DMS 273 (cell line): ENCODE data around the gene METTL9.
"Not testable (repeated sequence)": the region's sequence is repeated elsewhere in the genome, so short reads cannot be mapped to it uniquely, and the experiment has no call there.

ENCODE experiments used
- DNase-seq: peaks from one replicate; lab custom pipeline; 2025; ENCODE audit not compliant: unreplicated experiment; lab: John Stamatoyannopoulos, UW

Gene METTL9

DNA sequence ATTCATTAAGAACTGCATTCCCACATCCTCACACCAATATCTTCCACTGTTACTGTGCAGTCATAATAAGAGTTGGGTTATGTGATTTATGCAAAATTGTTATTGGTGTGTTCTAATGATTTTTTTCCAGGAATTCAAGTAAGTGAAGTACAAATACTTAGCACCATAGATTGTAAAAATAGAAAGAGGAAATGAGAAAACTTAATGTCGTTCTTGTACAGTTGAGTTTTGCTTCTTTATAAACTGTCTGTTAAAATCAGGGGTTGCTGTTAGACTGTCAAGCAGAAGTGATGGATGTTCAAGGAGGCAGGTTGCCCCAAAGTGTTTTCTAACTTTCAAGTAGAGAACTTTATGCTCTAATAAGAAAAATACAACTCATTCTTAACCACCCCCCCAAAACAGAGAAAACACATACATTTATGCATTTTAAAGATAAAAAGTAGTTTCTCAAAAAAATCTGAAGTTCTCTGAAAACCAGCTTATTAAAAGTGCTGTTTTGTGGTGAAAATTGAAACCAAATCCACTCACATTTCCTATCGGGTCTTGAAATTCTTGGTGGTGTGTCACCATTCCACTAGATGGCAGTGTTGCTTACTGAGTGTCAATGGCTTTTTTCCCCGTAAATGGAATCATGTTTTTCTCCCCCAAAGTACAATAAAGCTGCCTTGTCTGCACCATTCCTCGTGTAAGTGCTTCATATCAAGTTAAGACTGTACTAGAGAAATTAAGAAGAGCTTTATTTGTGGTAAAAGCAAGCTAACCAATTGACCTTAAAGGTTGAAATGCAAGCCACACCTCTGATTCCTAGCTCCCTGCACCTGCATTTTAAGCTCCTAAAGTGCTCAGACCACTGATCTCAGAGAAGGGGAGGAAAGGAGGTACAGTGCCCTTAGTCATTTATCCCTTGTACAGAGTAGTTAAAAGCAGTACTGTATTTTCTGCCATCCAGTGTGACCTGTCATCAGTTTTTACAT is 57.7 kb downstream of the METTL9 start:
- peak; percentile 73 for DNase-seq

DNA sequence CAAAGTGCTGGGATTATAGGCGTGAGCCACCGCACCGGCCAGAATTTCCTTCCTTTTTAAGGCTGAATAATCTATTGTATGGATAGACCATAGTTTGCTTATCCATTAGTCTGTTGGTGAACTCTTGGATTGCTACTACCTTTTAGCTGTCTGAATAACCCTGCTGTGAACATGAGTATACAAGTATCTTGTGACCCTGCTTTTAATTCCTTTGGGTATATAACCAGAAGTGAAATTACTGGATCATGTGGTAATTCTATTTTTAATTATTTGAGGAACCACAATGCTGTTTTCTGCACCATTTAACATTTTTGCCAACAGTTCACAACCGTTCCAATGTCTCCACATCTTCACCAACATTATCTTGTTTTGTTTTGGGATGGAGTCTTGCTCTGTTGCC is 59.7 kb downstream of the METTL9 start:
- no peak for DNase-seq

DNA sequence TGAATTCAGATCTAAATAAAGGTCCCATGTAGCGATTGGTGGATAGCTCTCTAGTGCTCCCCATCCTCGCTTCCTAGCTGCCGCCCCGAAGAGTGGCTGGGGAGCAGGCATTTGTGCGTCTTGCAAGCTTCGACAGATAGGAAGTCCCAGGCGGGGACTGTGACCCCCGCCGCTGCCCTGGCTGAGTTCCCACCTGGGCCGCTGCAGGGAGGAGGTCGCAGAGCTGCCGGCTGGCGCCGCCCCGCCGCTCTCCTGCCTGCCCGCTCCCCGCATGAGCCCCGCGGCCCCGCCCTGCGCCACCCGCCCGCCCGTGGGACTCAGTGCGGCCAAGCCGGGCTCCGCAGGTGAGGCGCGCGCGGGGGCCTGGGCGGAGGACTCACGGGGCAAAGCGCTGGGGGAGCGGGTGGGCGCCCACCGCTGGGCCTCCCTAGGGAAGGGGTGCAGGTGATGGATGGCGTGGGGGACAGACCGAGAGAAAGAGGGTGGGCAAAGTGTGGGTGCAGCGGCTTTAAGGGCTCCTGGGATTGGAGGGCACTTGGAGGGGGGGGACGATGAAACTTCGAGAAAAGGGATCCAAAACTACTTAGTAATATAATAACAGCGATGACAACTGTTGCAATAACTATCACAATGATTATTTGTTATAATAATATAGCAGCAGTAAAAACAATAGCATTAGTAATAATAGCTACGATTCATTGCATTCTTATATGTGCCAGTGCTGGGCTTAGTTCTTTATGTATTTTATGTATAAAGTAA is 64.7 kb downstream of the METTL9 start, which contains the start of gene OTOA:
OTOA (plus strand) TSS at position 80 of the 759 bp plus-strand sequence. CDS start 14,547 bp downstream, outside the sequence.
- peak; percentile 59 for DNase-seq

DNA sequence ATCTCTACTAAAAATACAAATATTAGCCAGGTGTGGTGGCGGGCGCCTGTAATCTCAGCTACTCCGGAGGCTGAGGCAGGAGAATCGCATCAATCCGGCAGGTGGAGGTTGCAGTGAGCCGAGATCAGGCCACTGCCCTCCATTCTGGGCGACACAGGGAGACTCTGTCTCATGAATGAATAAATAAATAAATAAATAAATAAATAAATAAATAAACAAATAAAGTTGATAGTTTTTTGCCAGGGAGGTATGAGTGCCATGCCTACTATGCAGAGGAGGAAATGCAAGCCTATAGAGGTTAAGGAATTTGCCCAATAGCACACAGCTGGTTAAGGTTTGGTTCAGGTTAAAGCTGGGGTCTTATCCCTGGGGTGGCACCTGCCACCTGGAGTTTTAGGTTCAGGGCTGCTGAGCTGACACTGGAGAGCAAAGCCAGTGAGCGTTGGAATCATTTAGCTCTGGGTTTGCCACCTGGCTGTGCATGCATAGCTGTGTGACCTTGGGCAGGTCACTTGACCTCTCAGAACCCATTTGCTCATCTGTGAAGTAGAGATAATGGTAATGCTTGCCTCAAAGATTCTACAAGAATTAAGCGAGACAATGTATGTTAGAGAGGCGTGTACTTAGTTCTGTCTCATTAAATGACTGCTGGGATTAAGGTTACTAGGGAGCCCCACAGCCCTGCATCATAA is 65.6 kb downstream of the METTL9 start:
- no peak for DNase-seq

DNA sequence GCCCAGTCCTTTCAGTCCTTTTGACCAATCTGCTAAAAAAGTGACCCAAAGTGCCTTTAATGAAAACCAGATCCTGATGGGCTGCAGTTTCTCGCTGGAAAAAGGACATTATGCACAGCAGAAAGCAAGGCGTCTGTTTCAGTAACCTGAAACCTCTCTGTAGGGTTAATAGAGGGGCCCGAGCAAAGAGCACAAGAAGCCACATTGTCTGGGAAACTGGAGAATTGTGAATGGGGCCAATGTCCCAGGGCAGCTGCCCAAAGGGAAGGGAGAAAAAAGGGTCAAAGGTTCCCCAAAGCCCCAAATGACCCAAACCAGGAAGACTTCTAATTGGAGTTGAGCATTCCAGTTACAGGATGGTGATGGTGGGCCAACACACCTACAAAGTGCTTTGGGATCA is 67.4 kb downstream of the METTL9 start:
- peak; percentile 32 for DNase-seq

DNA sequence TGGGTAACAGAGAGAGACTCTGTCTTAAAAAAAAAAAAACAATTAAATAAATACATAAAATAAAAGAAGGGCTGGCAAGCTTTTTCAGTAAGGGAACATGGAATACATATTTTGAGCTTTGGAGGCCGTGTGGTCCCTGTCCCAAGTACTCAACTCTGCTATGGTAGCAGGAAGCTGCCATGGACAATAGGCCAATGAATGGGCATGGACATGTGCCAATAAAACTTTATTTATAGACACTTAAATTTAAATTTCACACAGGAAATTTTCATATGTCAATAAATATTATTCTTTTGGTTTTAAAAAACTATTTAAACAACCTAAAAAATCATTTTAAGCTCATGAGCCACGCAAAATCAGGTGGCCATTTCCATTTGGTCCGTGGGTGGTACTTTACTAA is 68.2 kb downstream of the METTL9 start:
- DNase-seq: no peak

DNA sequence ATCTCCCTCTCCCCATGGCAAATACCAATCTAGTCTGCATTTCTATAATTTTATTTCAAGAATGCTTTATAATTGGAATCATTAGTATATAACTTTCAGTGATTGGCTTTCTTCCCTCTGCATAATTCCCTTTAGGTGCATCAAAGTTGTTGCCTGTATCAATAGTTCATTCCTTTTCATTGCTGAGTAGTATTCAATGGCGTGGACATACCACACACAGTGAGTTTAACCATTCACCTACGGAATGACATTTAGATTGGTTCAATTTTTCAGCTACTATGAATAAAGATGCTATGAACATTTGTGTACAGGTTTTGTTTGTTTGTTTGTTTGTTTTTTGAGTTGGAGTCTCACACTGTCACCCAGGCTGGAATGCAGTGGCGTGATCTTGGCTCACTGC is 74.1 kb downstream of the METTL9 start:
- DNase-seq: no peak

DNA sequence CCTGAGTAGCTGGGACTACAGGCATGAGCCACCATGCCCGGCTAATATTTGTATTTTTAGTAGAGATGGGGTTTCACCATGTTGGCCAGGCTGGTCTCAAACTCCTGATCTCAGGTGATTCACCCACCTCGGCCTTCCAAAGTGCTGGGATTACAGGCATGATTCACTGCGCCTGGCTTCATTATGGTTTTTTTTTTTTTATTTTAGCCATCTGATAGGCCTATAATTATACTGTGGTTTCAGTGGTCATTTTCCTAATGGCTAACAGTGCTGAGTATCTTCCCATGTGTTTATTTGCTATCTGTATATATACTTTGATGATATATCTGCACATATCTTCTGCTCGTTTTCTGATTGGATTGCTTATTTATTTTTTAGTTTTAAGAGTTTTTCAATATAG is 75.1 kb downstream of the METTL9 start:
- DNase-seq: not testable (repeated sequence)

DNA sequence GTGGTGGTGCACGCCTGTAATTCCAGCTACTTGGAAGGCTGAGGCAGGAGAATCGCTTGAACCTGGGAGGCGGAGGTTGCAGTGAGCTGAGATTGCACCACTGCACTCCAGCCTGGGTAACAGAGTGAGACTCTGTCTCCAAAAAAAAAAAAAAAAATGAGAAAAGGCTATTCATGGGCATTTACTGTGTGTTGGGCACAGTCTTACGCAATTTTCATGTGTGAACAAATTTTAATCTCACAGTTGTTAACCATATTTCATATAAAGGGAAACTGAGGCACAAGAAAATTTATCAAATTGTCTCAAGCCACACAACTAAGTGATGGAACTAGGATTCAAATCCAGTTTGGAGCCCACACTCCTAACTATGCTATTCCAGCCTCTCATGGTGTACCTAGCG is 81.3 kb downstream of the METTL9 start:
- DNase-seq: not testable (repeated sequence)

DNA sequence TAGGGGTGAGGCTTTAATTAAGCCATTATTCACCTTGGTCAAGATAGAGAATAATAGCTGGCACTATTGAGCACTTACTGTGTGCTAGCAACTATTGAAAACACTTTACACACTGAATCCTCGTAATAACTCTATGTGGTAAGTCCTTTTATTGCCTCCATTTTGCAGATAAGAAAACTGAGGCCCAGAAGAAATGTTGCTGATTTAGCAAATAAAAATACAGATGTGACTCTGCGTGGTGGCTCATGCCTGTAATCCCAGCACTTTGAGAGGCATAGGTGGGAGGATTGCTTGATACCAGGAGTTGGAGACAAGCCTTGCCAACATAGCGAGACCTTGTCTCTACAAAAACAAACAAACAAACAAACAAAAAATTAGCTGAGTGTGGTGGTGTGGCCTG is 83.8 kb downstream of the METTL9 start:
- DNase-seq: no peak

DNA sequence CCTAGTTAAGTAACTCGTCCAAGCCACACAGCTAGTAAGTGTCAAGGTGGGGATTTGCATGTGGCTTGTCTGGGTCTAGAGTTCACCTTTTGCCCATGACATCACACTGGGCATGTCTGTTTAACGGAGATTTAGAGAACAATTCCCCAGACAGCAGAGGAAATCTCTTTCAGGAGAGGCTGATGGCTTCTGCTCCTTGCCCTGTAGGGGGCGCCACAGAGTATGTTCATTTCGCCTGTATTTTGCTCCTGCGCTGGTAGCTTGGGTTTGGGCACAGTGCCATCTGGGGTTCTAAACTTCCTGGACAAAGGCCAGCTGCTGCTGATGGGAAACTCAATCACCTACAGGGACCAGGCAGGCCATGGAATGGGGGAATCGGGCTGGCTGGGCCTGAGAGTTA is 84.8 kb downstream of the METTL9 start:
- DNase-seq: peak; percentile 74

DNA sequence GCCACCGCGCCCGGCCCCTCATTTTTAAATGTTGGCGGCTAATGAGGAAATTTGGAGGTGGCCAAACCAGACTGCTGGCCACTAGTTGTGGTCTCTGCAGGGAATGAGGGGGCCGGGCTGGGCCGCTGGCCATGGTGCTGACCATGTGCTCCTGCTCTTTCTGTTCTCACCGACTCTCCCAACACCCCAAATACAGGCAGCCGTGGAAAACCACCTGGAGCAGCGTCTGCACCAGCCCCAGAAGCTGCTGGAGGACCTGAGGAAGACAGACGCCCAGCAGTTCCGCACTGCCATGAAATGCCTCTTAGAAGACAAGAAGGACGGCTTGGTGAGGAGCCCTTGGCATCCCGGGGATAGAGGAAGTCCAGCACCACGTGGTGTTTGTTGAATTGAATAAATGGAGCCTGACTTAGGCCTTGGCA is 85.7 kb downstream of the METTL9 start:
- peak; percentile 10 for DNase-seq

DNA sequence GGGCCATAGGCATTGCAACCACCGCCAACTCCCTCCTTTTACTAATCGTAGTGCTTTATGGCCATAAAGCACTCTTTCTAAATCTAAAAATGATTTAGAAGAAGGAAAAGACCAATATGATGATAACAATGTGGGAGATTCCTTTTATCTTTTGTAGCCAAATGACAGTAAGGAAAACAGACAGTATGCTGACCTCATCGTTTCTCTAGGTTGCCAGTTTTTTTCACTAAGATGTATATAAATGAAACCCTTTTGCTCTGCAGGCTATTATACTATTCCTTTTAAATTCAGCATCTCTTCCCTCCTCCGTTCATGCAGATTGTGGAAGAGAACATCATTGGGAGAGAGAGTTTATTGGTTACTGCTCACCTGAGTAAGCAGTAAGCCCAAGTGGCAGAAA is 89.7 kb downstream of the METTL9 start:
- no peak for DNase-seq

DNA sequence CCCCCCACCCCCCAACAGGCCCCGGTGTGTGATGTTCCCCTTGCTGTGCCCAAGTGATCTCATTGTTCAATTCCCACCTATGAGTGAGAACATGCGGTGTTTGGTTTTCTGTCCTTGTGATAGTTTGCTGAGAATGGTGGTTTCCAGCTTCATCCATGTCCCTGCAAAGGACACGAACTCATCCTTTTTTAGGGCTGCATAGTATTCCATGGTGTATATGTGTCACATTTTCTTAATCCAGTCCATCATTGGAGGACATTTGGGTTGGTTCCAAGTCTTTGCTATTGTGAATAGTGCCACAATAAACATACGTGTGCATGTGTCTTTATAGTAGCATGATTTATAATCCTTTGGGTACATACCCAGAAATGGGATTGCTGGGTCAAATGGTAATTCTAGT is 91.6 kb downstream of the METTL9 start:
- not testable (repeated sequence) for DNase-seq

DNA sequence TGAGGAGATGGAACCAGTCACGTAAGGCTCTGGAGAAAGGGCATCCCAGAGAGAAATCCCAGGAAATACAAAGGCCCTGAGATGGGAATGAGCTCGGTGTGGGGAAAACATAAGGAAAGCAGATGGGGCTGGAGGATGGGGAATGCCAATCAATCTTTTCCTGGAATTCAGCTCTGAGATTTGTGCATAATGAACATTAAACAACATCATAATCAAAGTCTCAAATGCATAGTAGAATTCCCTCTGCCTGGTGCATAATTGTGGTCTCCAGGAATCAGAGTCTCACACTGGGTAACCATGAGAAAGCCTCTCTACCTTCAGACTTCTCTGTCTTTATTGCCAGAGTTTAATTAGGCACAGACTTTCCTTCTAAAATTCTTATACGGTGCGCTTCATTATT is 95.2 kb downstream of the METTL9 start:
- peak; percentile 10 for DNase-seq

DNA sequence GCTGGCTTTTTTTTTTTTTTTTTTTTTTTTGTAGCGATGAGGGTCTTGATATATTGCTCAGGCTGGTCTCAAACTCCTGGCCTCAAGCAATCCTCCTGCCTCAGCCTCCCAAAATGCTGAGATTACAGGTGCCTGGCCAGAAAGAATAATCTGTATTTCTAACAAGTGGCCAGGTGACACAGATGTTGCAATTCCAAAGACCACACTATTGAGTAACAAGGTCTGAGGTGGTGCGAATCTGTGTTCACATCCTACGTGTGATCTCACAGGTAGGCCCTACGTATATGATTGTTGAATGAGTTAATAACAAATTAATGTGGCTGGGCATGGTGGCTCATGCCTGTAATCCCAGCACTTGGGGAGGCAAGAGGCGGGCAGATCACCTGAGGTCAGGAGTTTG is 97.7 kb downstream of the METTL9 start:
- DNase-seq: no peak

DNA sequence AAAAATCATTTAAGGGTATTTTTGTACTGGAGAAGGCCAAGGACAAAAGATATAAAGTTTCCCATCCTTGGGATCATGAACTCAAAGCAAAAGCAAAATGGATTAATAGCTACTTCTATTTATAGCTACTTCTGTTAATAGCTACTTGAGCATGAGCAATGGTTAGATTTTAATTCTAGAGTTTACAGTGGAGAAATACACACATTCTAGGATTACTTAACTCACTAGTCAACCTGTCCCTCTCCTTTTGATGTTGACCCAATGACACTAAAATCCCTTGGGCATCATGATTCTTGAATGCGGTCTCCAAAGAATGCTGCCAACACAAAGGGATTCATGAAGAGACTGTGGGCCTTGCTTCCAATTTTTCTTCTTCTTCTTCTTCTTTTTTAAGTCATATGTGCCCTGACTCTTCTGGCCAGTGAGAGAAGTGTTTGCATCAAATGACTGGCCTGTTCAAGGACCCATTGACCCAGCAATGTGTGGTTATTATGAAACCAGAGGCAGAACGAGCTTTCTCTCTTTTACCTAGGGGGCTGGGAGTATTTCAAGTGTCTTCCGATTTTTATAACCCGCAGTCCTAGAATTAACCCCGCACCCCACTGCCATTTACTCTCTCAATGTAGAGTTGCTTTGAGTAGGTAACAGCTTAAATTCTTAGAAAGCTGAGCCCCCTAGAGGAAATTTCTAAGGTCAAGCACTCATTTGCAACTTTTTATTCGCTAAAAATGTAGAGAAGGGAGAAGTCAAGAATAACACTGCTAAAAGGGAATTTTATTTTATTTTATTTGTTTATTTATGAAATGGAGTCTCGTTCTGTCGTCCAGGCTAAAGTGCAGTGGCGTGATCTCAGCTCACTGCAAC is 99.0 kb downstream of the METTL9 start:
- no peak for DNase-seq

DNA sequence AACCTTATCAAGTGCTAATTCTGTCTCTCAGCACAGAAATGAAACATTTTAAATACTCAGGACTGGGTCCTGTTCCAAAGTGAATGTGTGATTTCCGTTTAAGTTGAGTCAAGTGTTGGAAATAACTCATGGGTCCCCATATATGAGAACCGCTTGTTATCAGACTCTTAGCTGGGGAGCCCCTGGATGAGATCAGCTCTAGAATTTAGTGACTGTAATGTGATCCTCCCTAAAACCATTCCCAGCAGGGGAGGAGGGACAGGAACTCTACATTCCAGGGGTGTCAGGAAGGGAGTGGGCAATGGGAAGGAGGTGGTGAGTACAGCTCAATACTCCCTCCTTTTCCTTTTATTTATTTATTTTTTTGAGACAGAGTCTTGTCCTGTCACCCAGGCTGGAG is 101.9 kb downstream of the METTL9 start:
- no peak for DNase-seq

DNA sequence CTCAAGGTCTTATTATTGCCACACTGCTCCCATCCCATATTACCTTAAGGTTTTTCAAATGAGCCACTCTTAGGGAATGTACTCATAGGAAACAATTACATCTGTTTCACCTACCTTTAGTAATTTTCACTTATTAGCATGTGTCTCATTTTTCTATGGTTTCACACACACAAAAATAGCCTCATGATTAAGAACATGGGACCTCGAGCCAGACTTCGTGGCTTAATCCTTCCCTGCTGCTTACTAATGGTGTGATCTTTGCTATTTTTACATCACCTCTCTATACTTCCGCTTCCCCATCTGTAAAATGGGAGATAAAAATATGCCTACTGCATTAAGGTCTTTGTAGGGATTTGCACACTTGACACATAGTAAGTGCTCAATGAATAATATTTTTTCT is 102.9 kb downstream of the METTL9 start:
- DNase-seq: no peak

DNA sequence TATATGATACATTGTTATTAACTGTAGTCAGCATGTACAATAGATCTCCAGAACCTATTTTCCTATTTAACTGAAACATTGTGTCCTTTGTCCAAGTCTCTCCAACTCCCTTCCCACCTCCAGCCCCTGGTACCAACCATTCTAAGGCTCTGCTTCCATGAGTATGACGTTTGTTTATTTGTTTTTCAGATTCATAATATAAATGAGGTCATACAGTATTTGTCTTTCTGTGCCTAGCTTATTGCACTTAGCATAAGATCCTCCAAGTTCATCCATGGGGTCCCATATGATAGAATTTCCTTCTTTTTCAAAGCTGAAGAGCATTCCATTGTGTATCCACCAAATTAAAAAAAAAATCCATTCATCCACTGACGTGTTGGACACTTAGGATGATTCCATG is 103.8 kb downstream of the METTL9 start:
- no peak for DNase-seq
